ENCODE measurements around the gene CPED1. TPM values are rescaled to one million over a fixed set of nuclear protein-coding genes. Genes with fewer than 3 reads are reported as not detected.

Gene CPED1
- total and polyA plus RNA-seq, 11 donors: 3.6 to 51.2 (median 24.8) TPM

DNA sequence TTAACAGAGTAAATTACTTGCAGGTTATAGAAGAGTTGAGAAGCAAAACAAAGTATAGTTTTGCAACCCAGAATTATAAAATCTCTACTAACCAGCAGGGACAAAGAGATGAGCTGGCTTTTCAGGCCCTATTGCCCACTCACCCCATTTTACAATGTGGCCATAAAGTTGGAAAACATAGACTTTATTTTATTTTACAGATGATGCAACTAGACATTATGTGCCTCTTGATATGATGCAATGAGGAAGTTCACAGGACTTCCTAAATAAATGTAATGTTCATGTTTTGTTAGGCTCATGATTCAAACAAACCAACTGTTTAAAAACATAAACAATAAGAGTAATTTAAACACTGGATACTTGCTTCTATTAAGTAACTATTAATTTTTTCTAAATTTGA lies 199.2 kb downstream of the CPED1 start:
- TF ChIP-seq POLR2A (IDR thresholded peaks at IDR 0.05): no peak
- TF ChIP-seq, protein P1, sequence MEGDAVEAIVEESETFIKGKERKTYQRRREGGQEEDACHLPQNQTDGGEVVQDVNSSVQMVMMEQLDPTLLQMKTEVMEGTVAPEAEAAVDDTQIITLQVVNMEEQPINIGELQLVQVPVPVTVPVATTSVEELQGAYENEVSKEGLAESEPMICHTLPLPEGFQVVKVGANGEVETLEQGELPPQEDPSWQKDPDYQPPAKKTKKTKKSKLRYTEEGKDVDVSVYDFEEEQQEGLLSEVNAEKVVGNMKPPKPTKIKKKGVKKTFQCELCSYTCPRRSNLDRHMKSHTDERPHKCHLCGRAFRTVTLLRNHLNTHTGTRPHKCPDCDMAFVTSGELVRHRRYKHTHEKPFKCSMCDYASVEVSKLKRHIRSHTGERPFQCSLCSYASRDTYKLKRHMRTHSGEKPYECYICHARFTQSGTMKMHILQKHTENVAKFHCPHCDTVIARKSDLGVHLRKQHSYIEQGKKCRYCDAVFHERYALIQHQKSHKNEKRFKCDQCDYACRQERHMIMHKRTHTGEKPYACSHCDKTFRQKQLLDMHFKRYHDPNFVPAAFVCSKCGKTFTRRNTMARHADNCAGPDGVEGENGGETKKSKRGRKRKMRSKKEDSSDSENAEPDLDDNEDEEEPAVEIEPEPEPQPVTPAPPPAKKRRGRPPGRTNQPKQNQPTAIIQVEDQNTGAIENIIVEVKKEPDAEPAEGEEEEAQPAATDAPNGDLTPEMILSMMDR (IDR thresholded peaks at IDR 0.05): no peak
- intact Hi-C loops (cut with DNase I): loop anchor here in 1 of 10 donors (10.0 kb wide), 1 partner anchor 57 kb away; no protein-coding TSS in a partner anchor
- DNase-seq (no peak), ATAC-seq (no peak)
- H3K4me3 ChIP-seq: no peak overlapping the region
- no peaks in the 10 kb centered on the region for H3K36me3 ChIP-seq
- H3K27me3 ChIP-seq: no peaks in the 10 kb centered on the region
- H3K9me3 ChIP-seq: no peaks in the 10 kb centered on the region
- peaks cover 0 to 8% (median 0%) of the 10 kb centered on the region in 12 donors for H3K4me1 ChIP-seq
- H3K27ac ChIP-seq: no peak overlapping the region

DNA sequence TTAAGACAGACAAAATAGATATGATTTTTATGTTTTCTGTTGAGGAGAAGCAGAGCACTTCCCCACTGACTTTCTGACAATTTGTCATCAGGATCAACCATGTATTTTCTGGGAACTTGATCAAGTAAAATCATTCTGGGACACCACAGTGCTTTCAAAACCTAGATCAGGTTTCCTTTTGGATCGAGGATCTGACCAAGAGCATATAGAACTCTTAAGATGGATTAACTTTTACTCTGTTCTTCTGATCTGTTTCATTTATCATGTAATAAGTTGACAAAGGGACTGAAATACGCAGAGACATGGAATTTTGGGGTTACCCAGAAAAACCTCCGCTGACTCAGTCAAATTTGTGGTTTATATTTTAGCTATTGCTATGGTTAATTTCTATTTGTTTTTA lies 204.3 kb downstream of the CPED1 start:
- TF ChIP-seq, protein P1 (IDR thresholded peaks at IDR 0.05): no peak
- no peak for TF ChIP-seq POLR2A (IDR thresholded peaks at IDR 0.05)
- H3K9me3 ChIP-seq: no peaks in the 10 kb centered on the region
- DNase-seq: no peak
- H3K4me1 ChIP-seq: peaks cover 0 to 26% (median 12%) of the 10 kb centered on the region in 12 donors
- intact Hi-C loops (cut with DNase I): no loop called here
- no peaks in the 10 kb centered on the region for H3K27me3 ChIP-seq
- no peaks in the 10 kb centered on the region for H3K36me3 ChIP-seq
- H3K4me3 ChIP-seq: no peak overlapping the region
- no peak for ATAC-seq
- H3K27ac ChIP-seq: no peak overlapping the region
- 92 to 96% (median 94%) methylated on average over 3 of the region's 3 CpGs for WGBS, 4 donors

DNA sequence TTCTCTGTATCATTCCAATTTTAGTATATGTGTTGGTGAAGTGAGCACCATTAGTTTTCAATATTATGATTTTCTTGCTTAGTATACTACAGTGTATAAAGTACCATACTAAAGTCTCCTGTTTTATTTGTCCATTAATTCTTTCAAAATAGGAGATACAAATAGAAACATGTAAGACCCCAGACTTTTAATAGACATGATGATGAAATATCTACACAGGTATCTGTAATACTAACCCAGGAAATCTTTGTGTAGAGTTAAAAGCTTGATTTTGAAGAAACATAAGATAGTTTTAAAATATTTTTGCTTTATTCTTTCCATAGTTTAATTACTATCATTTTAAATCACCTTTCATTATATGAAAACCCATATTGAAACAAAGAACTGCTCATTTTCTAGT lies 206.5 kb downstream of the CPED1 start:
- no peaks in the 10 kb centered on the region for H3K36me3 ChIP-seq
- H3K4me3 ChIP-seq: no peak overlapping the region
- no peak for DNase-seq
- intact Hi-C loops (cut with DNase I): no loop called here
- H3K27me3 ChIP-seq: no peaks in the 10 kb centered on the region
- ATAC-seq: no peak
- peaks cover 0 to 38% (median 15%) of the 10 kb centered on the region in 12 donors for H3K4me1 ChIP-seq
- no peak overlapping the region for H3K27ac ChIP-seq
- TF ChIP-seq POLR2A (IDR thresholded peaks at IDR 0.05): no peak
- TF ChIP-seq, protein P1 (IDR thresholded peaks at IDR 0.05): no peak
- H3K9me3 ChIP-seq: no peaks in the 10 kb centered on the region

DNA sequence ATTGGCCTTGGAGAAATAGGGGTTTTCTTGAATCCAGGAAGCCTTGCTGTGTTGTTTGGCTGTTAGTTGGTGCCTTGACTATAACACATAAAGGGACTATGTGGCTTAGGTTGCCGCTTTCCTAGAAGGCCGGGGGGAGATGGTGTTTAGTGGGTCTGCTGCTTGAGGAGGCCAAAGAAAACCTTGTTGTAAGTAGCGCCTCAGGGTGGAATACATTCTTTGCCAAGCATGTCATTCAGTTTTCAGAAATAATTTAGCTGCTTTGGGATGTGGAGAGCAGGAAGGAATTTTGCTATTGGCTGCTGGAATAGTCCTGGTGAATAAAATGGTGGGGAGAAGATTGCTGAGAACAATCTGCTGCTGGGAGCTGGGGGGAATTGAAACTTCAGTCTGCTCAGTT lies 207.4 kb downstream of the CPED1 start:
- WGBS, 4 donors: 71 to 79% (median 74%) methylated on average over 3 of the region's 3 CpGs
- no peak overlapping the region for H3K27ac ChIP-seq

More for the DNA sequence above, 207.4 kb downstream of the CPED1 start:
- Histone ChIP-seq H3K36me3 (no peaks in the 10 kb centered on the region), H3K9me3 (no peaks in the 10 kb centered on the region), H3K27me3 (no peaks in the 10 kb centered on the region), H3K4me3 (no peak overlapping the region), H3K4me1 (peaks cover 0 to 38% (median 15%) of the 10 kb centered on the region in 12 donors)
- intact Hi-C loops (cut with DNase I): no loop called here
- no peak for TF ChIP-seq POLR2A (IDR thresholded peaks at IDR 0.05)
- TF ChIP-seq, protein P1 (IDR thresholded peaks at IDR 0.05): no peak
- DNase-seq: no peak
- ATAC-seq: peak in 1 of 4 donors; percentile 19
